ENCODE data around the gene MCMBP.
"Not testable (repeated sequence)": the region's sequence is repeated elsewhere in the genome, so short reads cannot be mapped to it uniquely, and the experiment has no call there.

The MCMBP gene

GRCh38 chr10:119872860-119873681 is 428 bp upstream of the MCMBP start:
- peak; percentile 85 for DNase-seq (ENCODE audit: low spot score)

- no peak for DNase-seq (ENCODE audit: low spot score)
Observed at GRCh38 chr10:119871881-119872609, 598 bp downstream of the MCMBP start.

- DNase-seq (ENCODE audit: low spot score), result not testable (repeated sequence)
Observed at GRCh38 chr10:119869398-119869797, 3.2 kb downstream of the MCMBP start.

- DNase-seq (ENCODE audit: low spot score), result no peak
Observed at GRCh38 chr10:119867317-119867716, 5.3 kb downstream of the MCMBP start.

GRCh38 chr10:119865699-119866240 is 6.9 kb downstream of the MCMBP start:
- no peak for DNase-seq (ENCODE audit: low spot score)

GRCh38 chr10:119863951-119864565 is 8.6 kb downstream of the MCMBP start:
- no peak for DNase-seq (ENCODE audit: low spot score)

GRCh38 chr10:119862524-119862923 is 10.1 kb downstream of the MCMBP start:
- DNase-seq (ENCODE audit: low spot score), result no peak

GRCh38 chr10:119860866-119861607 is 11.6 kb downstream of the MCMBP start:
- no peak for DNase-seq (ENCODE audit: low spot score)

- DNase-seq (ENCODE audit: low spot score), result peak; percentile 79
Observed at GRCh38 chr10:119859420-119860258, 13.0 kb downstream of the MCMBP start.

GRCh38 chr10:119858063-119858462 is 14.6 kb downstream of the MCMBP start:
- no peak for DNase-seq (ENCODE audit: low spot score)

GRCh38 chr10:119853574-119853973 is 19.1 kb downstream of the MCMBP start:
- DNase-seq (ENCODE audit: low spot score), result no peak

GRCh38 chr10:119852822-119853221 is 19.8 kb downstream of the MCMBP start:
- no peak for DNase-seq (ENCODE audit: low spot score)

GRCh38 chr10:119852277-119852676 is 20.4 kb downstream of the MCMBP start:
- DNase-seq (ENCODE audit: low spot score), result no peak

- DNase-seq (ENCODE audit: low spot score), result no peak
Observed at GRCh38 chr10:119849944-119850343, 22.7 kb downstream of the MCMBP start.

GRCh38 chr10:119849031-119849789 is 23.4 kb downstream of the MCMBP start:
- no peak for DNase-seq (ENCODE audit: low spot score)

- no peak for DNase-seq (ENCODE audit: low spot score)
Observed at GRCh38 chr10:119845656-119846055, 27.0 kb downstream of the MCMBP start.

GRCh38 chr10:119834188-119834587 is 38.5 kb downstream of the MCMBP start:
- DNase-seq (ENCODE audit: low spot score), result no peak

GRCh38 chr10:119832951-119833350 is 39.7 kb downstream of the MCMBP start:
- DNase-seq (ENCODE audit: low spot score), result no peak

- DNase-seq (ENCODE audit: low spot score), result peak; percentile 80
Observed at GRCh38 chr10:119831656-119832055, 41.0 kb downstream of the MCMBP start.

GRCh38 chr10:119830851-119831250 is 41.8 kb downstream of the MCMBP start:
- no peak for DNase-seq (ENCODE audit: low spot score)
